NB4 (cell line): ENCODE data around the gene MICAL2.

ENCODE experiments used
- DNase-seq: peaks from one replicate; pipeline ENCODE4 v3.0.0; 2010; ENCODE audit warnings: low read depth
- H3K4me3 ChIP-seq: one replicate; pipeline ENCODE4 v1.5.1; 2011; ENCODE audit warnings: mild to moderate bottlenecking, low read depth, low read length, moderate library complexity
- MYC ChIP-seq: IDR thresholded peaks from 2 replicates; pipeline ENCODE4 v1.6.1; 2011; ENCODE audit warnings: low read depth, low read length
- POLR2A ChIP-seq: IDR thresholded peaks from 2 replicates; pipeline ENCODE4 v1.6.1; 2011; ENCODE audit warnings: mild to moderate bottlenecking; ENCODE audit not compliant: insufficient read length; ENCODE audit errors: extremely low read depth
- TF ChIP-seq, protein P1 (sequence below): IDR thresholded peaks from one replicate; pipeline ENCODE4 v1.5.1; 2012; ENCODE audit warnings: low read depth, low read length
- TF ChIP-seq, protein P2 (sequence below): IDR thresholded peaks from 2 replicates; pipeline ENCODE4 v1.6.1; 2011; ENCODE audit warnings: low read depth, low read length

MICAL2 gene

GRCh38 chr11:12092714-12093113 lies 17.7 kb upstream of the MICAL2 start:
- no peak for DNase-seq
- no peak overlapping the region for H3K4me3 ChIP-seq
- TF ChIP-seq, protein P1, sequence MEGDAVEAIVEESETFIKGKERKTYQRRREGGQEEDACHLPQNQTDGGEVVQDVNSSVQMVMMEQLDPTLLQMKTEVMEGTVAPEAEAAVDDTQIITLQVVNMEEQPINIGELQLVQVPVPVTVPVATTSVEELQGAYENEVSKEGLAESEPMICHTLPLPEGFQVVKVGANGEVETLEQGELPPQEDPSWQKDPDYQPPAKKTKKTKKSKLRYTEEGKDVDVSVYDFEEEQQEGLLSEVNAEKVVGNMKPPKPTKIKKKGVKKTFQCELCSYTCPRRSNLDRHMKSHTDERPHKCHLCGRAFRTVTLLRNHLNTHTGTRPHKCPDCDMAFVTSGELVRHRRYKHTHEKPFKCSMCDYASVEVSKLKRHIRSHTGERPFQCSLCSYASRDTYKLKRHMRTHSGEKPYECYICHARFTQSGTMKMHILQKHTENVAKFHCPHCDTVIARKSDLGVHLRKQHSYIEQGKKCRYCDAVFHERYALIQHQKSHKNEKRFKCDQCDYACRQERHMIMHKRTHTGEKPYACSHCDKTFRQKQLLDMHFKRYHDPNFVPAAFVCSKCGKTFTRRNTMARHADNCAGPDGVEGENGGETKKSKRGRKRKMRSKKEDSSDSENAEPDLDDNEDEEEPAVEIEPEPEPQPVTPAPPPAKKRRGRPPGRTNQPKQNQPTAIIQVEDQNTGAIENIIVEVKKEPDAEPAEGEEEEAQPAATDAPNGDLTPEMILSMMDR = no peak

DNA sequence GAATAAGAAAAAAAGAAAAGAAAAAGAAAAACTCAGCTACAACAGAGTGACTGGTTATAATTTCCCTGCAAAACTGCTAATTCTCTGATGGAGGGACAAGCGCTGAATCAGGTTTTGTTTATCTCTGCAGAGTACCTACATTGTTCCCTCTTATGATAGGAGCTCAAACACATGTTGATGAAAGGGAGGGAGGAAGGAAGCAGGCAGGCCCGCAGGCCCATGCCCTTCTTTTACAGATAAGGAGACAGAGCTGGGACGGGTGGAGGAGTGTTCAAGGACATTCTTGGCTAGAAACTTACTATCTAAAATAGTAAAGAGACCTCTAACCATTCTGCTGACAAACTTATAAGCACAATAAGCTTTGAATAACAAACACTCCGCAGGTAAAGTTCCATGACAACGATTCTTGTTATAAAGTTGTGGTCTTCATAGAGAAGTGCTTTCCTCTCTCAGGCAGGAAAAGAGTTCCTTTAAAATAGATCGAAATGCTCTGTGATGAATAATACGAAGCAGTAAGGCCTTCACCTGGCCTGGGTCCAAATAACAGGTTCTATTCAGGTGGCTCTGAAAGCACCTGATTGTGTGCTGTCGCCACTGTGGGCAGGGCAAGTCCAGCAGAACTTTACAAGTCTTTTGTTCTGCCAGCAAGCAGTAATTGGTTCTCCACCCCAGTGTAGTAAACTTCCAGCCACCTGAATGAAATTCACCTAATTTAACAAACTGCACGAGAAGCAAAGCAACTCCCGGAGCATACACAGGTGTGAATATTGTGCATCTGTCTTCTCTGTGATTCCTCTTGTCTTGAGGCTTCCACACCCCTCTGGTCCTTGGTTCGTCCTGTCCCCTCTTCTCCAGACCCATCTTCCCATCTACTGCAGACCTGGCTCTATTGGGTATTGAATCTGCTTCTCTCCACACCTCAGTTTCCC lies 15.3 kb upstream of the MICAL2 start:
- no peak for DNase-seq
- H3K4me3 ChIP-seq = no peak overlapping the region

GRCh38 chr11:12097219-12097618 lies 13.2 kb upstream of the MICAL2 start:
- no peak for DNase-seq
- TF ChIP-seq POLR2A (no peak), MYC (no peak)
- TF ChIP-seq, protein P2, sequence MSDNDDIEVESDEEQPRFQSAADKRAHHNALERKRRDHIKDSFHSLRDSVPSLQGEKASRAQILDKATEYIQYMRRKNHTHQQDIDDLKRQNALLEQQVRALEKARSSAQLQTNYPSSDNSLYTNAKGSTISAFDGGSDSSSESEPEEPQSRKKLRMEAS = no peak
- TF ChIP-seq, protein P1 = no peak
- no peak overlapping the region for H3K4me3 ChIP-seq

More for the DNA sequence above, 15.3 kb upstream of the MICAL2 start:
- TF ChIP-seq MYC (no peak), POLR2A (no peak)
- TF ChIP-seq, protein P2 = no peak
- TF ChIP-seq, protein P1 = no peak

GRCh38 chr11:12098601-12099000 lies 11.8 kb upstream of the MICAL2 start:
- TF ChIP-seq POLR2A (no peak), MYC (no peak)

GRCh38 chr11:12099132-12099873 lies 11.1 kb upstream of the MICAL2 start:
- TF ChIP-seq, protein P2 = no peak
- TF ChIP-seq, protein P1 = peak; percentile 17
- H3K4me3 ChIP-seq = no peak overlapping the region
- peak; percentile 43 for DNase-seq

More at GRCh38 chr11:12098601-12099000, 11.8 kb upstream of the MICAL2 start:
- DNase-seq = no peak
- H3K4me3 ChIP-seq = no peak overlapping the region

DNA sequence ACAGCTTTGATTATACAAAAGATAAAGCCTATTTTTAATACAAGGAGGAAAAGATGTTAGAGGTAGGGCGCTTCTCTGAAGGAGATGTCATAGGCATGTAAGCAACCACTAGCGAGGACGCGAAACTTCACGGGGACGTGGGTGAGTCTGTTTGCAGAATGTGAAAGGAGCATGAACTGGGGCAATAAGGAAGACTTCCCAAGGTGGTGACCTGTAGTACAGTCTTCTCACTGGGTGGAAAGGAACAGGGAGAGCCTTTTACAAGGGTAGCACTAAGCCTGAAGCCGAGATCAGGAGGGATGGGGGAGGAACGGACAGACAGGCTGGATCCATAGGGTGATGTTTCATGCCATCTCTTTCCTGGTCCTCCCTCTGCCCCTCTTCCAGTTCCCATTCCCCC lies 10.0 kb upstream of the MICAL2 start:
- DNase-seq = no peak
- no peak overlapping the region for H3K4me3 ChIP-seq
- TF ChIP-seq, protein P2 = no peak
- no peak for TF ChIP-seq MYC
- no peak for TF ChIP-seq POLR2A
- TF ChIP-seq, protein P1 = no peak
